Measurements from ENCODE around the gene C1RL.
"Not testable (repeated sequence)": the region's sequence is repeated elsewhere in the genome, so short reads cannot be mapped to it uniquely, and the experiment has no call there.

Gene C1RL

DNA sequence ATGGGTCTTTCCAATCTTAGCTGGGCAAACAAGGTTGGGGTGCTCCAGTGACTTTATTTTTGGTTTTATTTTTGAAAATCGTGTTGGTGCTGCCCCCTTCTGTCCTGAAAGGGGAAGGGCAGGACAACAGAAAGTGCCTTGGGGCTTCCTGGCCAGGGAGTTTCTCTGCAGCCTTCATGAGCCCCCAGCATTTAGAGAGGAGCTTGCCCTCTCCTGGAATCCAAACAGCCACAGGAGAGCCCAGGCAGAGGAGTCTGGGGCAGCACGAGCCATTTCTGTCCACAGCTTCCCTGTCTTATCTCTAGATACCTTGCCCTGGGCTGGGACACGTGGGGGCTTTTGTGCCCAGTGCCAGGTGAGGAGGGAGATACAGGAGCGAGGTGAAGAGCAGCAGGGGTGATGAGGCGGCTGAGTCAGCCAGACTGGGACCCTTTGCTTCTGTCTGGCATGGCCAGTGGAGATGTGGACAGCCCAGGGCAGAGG, 4.4 kb upstream of the C1RL start:
- peak; percentile 33 for DNase-seq

DNA sequence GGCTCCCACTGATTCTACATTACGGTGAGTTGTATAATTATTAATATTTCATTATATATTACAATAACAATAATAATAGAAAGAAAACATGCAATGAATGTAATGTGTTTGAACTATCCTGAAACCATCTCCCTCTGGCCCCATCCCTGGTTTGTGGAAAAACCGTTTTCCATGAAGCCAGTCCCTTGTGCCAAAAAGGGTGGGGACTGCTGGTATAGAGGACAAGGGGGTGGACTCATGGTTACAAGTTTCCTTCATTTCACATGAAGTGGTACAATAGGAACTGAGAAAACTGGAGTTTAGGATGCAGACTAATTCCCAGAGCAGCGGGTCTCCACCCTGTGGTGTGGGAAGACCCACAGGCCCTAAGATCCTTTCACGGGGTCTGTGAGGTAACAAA, 3.0 kb upstream of the C1RL start:
- no peak for DNase-seq

DNA sequence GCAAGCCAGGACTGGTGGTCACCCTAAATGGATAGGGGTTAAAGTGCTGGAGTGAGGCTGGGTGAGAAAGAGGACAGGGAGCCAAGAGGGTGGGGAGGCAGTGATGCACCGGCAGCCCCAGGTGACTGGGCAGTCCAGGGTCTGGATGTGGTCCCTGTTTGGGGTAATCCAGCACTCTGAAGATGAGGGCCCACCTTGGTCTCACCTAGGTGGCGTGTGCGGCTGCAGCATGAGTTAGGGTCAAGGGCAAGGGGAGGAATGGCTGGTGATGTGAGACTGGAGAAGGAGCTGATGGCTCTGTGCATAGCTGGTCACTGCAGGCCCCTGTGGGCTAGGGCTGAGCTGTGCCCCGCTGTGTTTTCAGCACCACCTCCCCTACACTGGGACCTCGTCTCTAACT, 1.6 kb upstream of the C1RL start:
- DNase-seq, result no peak

DNA sequence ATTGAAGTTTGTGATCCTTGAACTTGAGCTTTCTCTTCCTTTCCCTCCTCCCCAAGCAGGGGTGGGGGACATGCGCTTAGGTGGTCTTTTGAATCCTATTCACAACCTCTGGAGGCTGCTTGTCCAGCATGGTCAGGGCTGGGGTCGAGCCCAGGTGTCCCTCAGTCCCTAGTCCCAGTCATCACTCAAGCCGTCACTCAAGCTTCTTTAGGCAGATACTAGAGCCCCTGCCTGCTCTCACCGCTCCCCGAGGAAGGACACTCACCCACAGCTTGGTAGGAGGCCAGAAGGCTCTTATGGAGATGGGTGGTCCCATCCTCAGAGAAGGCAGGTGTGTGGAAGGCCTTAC, 532 bp upstream of the C1RL start:
- no peak for DNase-seq

DNA sequence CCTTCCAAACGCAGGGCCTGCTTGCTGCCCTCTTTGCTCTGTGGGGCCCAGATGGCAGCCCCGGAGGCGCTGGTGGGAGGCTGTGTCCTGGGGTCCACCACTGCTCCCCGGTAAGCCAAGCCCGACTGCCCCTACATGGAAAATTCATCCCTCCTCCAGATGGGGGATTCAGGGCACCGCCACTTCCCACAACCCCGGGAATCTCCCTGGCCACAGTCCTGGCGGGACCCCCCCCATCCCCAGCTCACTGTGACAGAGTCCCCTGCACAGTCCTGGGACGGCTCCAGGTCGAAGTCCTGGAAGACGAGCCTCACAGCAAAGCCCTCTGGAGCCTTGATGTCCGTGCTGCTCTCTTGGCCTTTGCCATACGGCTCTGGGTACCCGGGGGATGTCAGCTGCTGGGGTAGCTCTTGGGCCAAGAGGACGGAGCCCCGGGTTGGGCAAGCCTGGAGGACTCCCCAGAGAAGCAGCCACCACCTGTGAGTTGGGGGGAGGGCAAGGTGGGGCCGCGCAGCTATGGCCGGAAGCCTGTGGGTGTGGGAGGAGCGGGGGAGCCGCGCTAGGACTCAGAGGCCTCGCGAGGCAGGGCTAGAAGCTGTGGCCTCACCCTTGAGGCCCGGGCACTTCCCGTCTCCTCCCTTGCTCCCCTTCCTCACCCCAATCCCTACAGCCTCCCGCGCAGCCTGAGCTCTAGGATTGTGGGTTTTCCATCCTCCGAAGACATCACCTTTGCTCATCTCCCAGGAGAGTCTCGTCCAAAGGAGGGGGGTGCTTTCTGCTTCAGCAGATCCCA, 815 bp downstream of the C1RL start:
- peak; percentile 77 for DNase-seq

DNA sequence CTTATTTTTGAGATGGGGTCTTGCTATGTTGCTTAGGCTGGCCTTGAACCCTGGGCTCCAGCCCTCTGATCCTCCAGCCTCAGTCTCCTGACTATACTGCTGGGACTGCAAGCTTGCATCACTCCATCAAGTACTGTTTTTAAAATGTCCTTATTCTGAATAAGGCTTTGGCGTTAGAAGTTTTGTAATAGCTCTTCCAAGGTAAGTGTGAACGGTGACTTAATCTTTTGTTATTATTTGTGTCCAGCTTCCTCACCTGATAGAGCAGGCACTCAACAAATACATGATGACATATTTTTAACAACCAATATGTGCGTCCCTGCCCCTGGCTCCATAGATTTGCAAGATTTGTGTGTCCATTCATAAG, 1.4 kb downstream of the C1RL start:
- DNase-seq, result peak; percentile 6

DNA sequence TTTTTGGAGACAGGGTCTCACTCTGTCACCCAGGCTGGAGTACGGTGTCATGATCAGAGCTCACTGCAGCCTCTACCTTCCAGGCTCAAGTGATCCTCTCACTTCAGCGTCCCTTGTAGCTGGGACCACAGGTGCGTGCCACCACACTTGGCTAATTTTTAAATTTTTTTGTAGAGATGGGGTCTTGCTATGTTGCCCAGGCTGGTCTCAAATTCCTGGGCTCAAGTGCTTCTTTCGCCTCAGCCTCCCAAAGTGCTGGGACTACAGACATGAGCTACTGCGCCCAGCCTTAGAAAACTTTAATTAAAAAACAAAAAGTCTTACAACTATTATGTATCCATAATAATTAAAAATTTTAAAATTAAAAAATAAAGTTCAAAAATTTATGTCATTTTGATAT, 1.8 kb downstream of the C1RL start:
- DNase-seq, result not testable (repeated sequence)

DNA sequence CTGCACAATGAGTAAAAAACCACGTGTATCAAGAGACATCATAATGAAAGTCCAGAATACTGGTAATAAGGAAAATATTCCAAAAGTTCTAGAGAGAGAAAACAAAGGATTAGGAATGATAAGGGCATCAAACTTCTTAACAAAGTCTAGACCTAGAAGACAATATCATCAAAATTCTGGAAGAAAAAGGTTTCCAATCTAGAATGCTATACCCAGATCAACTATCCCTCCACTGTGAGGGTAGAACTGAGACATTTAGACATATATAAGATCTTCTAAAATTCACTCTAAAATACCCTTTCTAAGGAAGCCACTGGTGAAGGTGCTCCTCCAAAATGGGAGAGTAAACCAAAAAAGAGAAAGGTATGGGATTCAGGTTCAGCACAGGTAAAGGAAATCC, 2.9 kb downstream of the C1RL start:
- no peak for DNase-seq

DNA sequence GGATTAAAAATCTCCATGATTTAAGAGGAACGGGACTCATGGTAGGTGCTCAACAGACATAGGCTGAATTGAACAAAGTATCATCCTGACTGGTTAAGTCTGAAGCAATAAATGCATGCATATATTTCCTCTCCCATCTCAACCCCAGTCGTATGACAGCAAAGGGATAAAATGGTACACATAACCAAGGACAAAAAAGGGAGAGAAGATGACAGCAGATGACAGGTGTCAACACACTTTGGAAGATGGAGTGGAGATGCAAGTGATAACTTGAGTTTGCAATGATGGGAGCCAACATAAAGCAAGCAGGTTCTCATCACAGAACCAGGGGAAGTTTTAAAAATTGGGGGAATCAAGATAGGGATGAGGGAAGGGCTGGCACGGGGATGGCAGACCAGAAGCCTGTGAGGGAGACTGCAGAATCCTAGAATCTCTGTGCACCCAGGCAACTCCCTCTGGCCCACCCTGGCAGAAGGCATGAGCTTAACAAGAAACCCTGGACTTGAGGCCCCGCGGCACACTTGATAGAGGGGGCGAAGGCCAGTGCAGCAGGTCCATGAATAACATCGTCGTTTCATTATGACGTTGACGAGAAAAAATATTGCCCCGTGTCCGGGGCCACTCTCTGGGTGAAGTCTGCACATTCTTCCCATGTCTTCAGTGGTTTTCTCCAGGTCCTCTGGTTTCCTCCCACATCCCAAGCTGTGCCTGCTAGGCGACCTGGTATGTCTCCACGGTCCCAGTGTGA, 5.0 kb downstream of the C1RL start:
- DNase-seq, result no peak

DNA sequence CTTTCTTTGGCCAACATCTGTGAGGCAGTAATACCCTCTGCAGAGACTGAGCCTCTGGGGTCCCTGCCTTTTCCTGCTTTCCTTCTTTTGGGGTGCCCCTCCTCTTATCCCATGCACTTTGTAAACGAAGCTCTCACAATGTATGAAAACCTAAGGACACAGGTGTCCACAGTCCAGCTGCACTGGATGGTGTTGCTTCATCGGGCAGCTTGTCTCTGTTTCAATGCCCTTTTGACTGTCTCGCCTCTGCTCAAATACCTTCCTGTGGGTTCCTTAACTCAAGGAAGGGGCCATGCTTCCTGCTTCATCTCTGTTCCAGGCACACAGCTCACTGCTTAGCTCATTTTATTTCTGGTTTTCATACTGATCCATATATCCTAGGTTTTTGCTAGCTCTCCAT, 6.4 kb downstream of the C1RL start:
- no peak for DNase-seq

DNA sequence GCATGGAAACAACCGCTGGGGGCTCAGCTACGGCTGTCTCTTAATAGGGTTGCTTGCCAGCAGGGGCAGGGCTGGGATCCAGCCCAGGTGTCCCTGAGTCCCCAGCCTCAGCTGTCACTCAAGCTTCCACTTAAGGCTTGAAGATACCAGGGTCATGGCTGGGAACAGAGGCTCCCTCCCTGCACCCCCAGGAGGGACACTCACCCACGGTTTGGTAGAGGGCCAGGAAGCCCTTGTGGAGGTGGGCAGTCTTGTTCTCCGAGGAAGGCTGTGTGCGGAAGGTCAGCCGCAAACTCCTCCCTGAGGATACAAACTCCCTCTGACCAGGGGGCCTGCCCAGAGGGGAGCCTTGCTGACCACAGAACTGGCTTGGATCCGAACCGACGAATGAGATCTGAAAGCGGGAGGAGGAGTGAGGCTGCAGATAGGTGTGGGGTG, 7.3 kb downstream of the C1RL start:
- DNase-seq, result no peak

DNA sequence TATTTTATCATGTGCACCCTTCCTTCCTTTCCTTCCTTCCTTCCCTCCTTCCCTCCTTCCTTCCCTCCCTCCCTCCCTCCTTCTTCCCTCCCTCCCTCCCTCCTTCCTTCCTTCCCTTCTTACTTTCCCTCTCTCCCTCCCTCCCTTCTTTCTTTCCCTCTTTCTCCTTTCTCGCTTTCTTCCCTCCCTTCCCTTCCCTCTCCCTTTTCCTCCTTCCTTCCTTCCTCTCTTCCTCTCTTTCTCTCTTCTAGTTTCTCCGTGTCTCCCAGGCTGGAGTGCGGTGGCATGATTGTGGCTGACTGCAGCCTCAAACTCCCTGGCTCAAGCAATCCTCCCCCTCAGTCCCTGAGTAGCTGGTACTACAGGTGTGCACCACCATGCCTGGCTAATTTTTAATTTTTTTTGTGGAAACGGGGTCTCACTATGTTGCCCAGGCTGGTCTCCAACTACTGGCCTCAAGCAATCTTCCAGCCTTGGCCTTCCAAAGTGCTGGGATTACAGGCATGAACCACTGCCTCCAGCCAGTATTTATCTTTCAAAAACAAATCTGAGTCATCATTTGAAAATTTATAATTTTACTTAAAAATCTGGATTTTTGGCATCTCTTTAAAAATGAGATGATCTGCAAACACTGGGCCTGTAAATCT, 7.8 kb downstream of the C1RL start:
- no peak for DNase-seq

DNA sequence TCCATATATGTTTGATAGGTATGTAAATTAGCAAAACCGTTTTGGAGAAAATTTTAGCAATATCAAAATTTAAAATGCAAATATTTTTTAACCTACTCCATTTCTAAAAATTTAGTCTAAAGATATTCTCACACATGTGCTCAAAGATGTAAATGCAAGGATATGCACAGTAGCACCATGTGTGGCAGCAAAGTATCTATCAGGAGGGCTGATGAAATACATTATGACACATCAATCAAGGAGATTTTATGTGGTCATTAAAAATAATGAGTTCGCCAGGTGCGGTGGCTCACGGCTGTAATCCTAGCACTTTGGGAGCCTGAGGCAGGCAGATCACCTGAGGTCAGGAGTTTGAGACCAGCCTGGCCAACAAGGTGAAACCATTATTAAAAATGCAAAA, 8.8 kb downstream of the C1RL start:
- DNase-seq, result no peak

DNA sequence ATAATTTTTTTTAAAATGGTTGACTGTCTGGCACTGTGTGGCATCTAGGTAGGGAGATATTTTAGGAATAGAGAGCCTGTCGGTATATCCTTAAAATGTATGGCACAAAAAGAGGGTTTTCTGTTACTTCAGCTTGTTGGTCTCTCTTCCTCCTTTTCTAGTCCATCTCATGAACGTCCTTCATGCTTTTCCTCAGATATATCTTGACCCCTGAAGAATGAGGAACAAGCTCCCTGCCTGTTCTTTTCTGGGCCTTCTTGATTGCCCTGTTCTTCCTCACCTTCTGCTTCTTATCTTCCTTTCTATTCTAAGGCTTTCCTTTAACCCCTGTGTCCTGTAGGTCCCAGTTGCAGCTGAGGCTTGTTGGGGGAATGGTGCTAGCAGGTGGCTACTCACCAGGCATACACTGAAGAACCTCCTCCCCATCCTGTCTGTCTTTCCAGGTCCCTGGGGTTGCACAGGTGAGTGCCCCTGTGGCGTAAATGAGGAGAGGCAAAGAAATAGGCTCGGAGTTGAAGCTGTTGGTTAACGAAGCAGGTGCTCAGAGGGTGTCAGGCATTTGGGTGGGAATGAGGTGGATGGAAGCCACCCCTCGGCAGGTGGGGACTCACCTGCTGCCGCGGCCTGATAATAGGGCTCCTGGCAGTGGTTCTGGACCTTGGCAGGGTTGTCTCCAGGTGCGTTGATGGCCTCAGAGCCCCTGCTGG, 9.6 kb downstream of the C1RL start:
- DNase-seq, result no peak

DNA sequence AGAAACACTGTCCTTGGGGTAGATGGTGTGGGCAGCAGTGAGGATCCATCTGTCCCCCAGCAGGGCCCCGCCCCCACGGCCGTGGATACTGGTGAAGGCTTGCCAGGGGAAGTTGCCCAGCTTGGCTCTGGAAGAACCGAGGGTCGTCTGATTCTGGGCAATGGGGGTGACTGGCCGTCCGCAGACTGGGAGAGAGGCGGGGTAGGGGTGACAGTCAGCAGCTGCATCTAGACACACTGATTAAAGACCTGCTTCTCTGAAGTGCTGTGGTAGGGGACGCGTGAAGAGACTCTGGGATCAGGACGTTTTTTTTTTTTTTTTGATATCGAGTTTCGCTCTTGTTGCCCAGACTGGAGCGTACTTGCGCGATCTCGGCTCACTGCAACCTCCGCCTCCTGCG, 12.0 kb downstream of the C1RL start:
- no peak for DNase-seq

DNA sequence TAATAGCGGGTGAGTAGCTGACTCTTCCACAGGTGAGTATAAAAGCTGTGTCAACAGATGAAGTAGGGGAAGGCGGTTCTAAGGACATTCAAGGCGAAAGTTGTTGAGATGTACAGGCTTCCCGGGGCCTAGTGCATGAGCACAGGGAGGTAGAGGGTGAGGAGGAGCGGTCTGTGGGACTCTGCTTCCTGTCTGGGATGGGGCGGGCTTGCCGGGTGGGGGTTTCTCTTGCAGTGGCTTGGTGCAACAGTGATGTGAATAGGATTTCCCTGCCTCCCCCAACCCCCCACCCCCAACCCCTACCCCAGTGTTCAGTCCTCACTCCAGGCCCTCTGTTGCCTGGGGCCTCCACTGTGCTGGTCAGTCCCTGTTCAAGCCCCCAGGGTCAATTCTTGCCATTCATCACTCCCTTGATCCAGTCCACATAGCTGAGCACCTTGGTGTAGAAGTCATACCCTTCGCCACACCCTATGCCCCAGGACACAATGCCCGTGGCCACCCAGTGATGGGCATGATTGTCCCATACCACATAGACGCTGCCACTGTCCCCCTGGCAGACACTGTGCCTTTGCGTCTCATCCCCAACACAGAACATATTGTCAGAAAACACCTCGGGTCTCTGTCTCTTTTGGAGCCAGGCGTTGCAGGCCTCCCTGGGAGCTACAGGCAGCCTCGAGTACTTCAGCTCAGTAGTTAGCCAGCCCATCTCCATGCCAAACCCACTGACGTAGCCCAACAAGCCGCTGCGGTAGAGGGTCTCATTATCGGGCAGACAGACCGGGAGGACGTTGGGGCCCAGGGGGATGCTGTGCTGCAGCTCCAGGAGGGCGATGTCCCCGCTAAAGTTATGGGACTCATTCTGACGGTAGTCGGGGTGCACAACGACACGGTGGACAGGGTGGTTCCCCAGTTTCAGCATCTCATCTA, 12.7 kb downstream of the C1RL start:
- DNase-seq, result no peak

DNA sequence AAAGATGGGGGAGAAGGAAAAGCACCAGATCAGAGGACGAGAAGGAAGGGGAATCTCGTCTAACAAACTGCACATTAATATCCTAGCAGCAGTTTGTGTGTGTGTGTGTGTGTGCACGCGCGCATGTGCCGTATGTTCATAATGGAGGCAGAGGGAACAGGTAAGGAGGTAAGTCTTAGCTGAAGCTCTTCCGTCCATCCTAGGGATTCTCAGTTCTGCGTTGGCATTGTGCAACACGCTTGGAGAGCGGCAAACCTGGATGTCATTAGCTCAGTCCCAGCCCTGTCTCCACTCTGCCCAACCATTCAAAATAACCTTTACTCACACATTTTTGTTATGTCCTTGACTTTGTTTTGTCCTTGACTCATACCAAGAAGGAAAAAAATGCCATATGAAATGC, 15.1 kb downstream of the C1RL start:
- no peak for DNase-seq

DNA sequence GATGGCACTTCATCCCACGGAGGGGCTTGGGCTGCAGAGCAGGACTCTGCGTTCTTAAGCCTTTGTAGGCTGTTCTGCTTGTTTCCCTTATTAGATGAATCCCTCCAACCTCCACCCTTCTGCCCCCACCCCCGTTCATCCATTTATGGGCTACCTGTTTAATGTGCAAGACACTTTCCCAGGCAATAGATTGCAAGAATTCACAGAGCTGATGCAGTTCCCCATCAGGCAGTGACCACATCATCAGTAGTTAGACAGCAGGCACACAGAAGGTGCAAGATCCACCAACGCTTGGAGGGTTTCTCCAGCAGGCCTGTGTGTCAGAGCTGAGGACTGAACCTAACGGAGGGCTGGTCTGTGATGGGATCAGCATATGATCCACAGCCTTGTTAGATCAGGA, 15.5 kb downstream of the C1RL start:
- DNase-seq, result no peak

DNA sequence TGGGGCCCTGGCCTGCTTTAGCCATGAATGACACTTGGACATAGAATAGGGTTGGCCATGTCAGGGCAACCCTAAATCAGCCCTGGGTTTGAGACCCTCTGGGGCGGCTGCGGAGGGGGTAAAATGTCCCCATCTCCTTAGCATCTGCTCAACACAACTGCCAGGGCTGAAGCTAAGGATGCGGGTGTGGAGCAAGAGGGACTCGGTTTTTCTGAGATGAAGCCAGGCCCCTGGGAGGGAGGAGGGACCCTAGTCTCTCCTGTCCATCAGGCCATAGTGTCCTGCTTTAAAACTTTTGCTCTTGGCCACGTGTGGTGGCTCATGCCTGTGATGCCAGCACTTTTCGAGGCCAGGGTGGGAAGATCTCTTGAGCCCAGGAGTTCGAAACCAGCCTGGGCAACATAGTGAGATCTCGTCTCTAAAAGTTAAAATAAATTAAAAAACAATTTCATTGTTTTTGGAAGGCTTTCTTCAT, 16.0 kb downstream of the C1RL start:
- no peak for DNase-seq

DNA sequence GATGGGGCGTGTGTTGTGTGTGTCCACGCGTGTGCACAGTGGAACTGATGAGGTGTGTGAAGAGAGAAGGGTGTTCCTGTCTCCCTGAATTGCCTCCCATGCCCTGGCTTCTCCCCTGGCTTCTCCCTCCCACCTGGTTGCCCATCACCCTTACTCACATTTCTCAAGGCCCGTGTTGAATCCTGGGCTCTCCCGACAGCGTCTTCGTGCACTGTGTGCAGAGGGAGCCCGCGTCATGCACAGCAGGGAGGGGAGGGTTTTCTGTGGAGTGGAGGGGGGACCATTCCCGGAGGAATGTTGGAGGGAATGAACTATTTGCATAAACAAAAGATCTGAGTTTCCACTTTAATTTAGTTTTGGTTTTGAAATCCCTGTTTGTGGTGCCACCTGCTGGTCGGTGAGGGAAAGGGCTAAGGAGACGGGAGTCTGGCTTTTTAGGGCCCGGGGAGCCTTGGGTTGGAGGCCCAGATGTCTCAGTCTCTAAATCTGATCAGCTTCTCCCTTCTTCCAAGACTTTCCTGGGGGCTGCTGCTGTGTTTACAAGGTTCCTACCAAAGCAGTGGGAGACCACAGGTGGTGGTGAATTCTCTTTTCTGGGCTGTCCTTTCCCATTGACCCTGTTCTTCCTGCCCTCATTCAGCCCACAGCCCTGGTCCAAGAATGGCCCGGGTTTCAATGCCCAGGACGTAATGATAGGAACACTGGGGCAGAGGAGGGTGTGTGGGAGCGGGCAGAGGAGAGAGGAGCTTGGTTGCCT, 16.6 kb downstream of the C1RL start, which contains the start of gene C1R:
Gene C1R, minus strand, starts transcription at position 217 of the 757 bp plus-strand sequence. Its CDS starts 57 bp downstream, at position 160.
- DNase-seq, result peak; percentile 71

DNA sequence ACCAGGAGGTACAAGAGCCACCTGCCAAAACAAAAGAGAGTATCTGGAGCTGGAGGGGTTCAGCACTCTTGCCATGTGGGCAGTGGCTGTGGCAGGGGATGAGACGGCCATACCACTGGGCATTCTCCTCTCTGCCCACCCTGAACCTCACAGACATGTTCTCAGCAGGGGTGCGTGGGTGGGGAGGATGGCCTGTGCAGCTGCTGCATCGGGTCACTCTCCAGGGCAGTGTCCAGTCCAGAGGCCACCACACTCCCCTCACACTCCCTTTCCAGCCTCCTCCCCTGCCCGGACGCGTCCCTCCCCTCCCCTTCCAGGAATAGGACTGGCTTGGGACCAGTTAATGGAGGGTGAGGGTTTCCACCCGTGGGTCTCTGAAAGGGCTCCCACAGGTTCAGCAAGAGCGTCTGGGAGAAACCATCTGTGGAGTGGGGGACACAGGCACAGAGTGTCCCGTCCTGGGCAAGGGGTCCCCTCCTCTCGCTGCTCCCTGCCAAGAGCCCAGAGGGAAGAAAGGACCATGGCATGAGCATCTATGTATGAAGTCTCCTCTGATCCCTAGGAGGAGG, 17.3 kb downstream of the C1RL start:
- DNase-seq, result no peak
